HEK293T (cell line): ENCODE measurements around the gene SUCLA2.

Experiments used
- ARNT ChIP-seq: fragments of 450-650 bp; IDR thresholded peaks from 2 replicates; pipeline ENCODE4 v1.6.1; 2017; ENCODE audit warnings: mild to moderate bottlenecking
- CTBP1 ChIP-seq: fragments of 450-650 bp; IDR thresholded peaks from 2 replicates; pipeline ENCODE4 v1.6.1; 2016; ENCODE audit warnings: borderline replicate concordance
- FOXK2 ChIP-seq: fragments of 450-650 bp; IDR thresholded peaks from 2 replicates; pipeline ENCODE4 v1.6.1; 2016; ENCODE audit warnings: mild to moderate bottlenecking
- FOXM1 ChIP-seq: fragments of 450-650 bp; IDR thresholded peaks from 2 replicates; pipeline ENCODE4 v1.6.1; 2017; ENCODE audit warnings: mild to moderate bottlenecking, borderline replicate concordance
- L3MBTL2 ChIP-seq: fragments of 450-650 bp; conservative IDR thresholded peaks from 2 replicates; pipeline ENCODE4 v1.6.1; 2016; ENCODE audit warnings: mild to moderate bottlenecking
- NFRKB ChIP-seq: fragments of 450-650 bp; IDR thresholded peaks from 2 replicates; pipeline ENCODE4 v1.6.1; 2016; ENCODE audit warnings: mild to moderate bottlenecking, moderate library complexity
- ZNF384 ChIP-seq: fragments of 450-650 bp; IDR thresholded peaks from 2 replicates; pipeline ENCODE4 v1.6.1; 2016

DNA sequence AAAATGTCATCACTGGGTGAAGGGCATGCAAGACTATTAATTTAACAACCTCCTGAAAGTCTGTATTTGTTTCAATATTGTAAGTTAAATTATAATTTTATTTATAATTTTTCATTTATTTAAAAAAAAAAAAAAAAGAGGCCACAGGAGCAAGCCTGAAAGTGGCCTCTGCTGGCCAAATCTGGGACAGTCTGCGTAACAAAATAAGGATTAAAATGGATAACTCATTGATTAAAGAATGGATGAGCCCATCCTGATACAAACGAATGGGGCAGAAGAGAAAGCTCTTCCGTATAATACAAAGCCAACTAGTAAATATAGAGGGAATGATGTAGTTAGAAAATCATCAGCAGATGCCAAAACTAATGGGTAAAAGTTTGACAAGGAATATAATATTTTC is 36.2 kb downstream of the SUCLA2 start:
- no peak for TF ChIP-seq L3MBTL2
- no peak for TF ChIP-seq ZNF384
- TF ChIP-seq CTBP1: no peak
- TF ChIP-seq ARNT: no peak
- TF ChIP-seq FOXM1: no peak
- no peak for TF ChIP-seq FOXK2
- TF ChIP-seq NFRKB: no peak
